GM20000 (cell line): Measurements from ENCODE around the gene NAA50.

ENCODE experiments used
- DNase-seq: peaks from one replicate; pipeline ENCODE4 v3.0.0; 2012; ENCODE audit warnings: low spot score
- CTCF ChIP-seq: IDR thresholded peaks from 2 replicates; pipeline ENCODE4 v1.5.1; 2012; ENCODE audit warnings: mild to moderate bottlenecking, control low read depth; ENCODE audit errors: extremely low read depth, missing control alignments

NAA50 gene

GRCh38 chr3:113698956-113699355 is 47.1 kb downstream of the NAA50 start:
- TF ChIP-seq CTCF = no peak
- peak; percentile 15 for DNase-seq

GRCh38 chr3:113698213-113698742 is 47.8 kb downstream of the NAA50 start:
- no peak for TF ChIP-seq CTCF
- no peak for DNase-seq

GRCh38 chr3:113697500-113698090 is 48.5 kb downstream of the NAA50 start:
- no peak for DNase-seq
- no peak for TF ChIP-seq CTCF

- DNase-seq = peak; percentile 99
- TF ChIP-seq CTCF = no peak
Measured at GRCh38 chr3:113696658-113697499, 49.2 kb downstream of the NAA50 start.

DNA sequence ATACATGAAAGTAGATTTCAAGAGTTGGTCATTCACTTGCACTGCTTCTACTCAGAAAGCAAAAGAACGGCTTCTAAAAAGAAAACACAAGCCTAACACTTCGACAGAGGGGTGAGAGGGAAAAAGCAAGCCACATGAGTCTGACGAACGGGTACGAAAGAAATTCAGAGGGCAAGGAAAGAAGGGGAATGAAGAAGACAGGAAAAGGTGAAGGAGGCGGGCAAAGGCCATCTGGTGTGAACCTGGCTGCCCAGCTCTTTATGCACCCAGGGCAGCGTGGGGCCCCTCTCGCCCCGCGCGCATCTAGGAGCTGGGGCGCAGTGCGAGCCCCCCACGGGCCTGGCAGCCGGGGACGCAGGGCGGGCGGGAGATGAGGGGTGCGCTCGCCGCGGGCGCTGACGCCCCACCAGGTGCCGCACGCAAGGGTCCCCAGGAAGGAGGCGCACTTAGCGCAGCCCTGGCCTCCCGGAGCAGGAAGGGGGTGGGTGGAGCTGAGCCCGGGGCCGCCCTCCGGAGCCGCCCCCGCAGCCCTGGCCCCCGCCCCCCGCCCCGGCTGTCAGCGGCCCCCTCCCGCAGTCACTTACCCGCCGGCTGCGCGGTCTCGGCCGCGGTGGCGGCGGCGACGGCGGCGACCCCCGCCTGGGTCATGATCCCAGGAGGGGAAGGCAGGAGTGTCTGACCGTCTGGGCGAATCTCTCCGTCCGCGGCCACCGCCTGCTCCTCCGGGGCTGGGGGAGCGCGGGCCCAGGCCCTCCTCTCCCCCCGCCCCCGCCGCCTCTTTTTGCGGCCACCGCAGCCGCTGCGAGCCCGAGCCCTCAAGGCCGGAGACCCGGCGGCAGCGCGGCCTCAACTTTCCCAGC is 50.0 kb downstream of the NAA50 start, which contains the start of gene USF3:
USF3 (minus strand) TSS at position 857 of the 860 bp plus-strand sequence. CDS start 21,764 bp downstream, outside the sequence.
- TF ChIP-seq CTCF = no peak
- peak; percentile 97 for DNase-seq

DNA sequence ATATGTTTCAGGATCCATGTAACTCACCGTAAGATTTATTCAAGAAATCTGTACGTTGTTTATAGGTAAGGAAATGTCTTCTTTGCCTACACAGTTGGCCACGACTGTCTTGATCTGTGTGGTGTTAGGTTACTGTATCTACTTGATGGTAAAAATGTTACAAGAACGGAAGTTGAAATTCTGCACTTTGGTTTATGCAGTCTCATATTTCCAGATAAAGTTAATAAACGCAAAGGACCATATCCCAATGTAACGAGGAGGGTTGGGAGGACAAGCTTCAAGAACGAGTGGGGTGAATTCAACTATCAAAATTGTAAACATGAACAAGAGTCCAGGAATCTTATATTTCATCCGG is 50.6 kb downstream of the NAA50 start:
- DNase-seq = peak; percentile 7
- no peak for TF ChIP-seq CTCF

DNA sequence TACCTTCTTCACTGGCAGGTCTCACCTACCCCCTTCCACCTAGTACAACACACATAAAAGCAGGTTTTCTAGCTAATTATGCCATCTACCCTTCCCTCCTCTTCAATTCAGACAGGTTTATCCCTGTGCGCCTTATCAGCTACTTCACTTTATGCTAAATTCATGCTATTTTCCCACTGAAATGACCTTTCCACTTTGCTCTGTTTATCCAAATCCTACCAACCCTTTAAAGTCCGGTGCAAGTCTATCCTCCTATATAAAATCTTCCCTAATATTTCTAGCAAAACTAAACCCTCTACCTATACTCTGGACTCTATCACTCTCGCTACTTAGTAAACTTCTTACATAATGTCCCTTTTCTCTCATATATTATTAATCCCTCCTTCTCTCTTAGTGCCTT is 55.6 kb downstream of the NAA50 start:
- DNase-seq = no peak
- no peak for TF ChIP-seq CTCF
